ENCODE data around the gene WWOX.

DNA sequence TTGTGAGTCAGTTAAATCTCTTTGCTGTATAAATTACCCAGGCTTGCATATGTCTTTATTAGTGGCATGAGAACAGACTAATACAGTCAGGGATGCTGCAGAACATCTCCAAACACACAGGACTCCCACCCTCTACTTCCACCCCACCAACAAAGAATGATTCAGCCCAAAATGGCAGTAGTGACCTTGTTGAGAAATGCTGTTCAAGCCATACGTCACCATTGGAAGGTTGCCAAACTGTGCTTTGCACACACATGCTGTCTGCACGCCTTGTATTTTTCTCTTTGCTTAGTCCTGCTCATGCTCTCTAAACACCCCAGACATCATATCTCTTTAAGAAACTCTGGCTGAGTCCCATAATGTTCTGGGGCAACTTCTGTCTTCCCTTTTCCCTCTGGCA is 589.6 kb downstream of the WWOX start:
- TF ChIP-seq, protein P1, sequence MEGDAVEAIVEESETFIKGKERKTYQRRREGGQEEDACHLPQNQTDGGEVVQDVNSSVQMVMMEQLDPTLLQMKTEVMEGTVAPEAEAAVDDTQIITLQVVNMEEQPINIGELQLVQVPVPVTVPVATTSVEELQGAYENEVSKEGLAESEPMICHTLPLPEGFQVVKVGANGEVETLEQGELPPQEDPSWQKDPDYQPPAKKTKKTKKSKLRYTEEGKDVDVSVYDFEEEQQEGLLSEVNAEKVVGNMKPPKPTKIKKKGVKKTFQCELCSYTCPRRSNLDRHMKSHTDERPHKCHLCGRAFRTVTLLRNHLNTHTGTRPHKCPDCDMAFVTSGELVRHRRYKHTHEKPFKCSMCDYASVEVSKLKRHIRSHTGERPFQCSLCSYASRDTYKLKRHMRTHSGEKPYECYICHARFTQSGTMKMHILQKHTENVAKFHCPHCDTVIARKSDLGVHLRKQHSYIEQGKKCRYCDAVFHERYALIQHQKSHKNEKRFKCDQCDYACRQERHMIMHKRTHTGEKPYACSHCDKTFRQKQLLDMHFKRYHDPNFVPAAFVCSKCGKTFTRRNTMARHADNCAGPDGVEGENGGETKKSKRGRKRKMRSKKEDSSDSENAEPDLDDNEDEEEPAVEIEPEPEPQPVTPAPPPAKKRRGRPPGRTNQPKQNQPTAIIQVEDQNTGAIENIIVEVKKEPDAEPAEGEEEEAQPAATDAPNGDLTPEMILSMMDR (IDR thresholded peaks at IDR 0.05; ENCODE audit: poor library complexity) = no peak
- no peak for TF ChIP-seq EZH2 (IDR thresholded peaks at IDR 0.05; ENCODE audit: borderline replicate concordance)

Data from hepatocyte (in vitro differentiated cells).